ENCODE measurements around the gene PARD6G.

Gene PARD6G

DNA sequence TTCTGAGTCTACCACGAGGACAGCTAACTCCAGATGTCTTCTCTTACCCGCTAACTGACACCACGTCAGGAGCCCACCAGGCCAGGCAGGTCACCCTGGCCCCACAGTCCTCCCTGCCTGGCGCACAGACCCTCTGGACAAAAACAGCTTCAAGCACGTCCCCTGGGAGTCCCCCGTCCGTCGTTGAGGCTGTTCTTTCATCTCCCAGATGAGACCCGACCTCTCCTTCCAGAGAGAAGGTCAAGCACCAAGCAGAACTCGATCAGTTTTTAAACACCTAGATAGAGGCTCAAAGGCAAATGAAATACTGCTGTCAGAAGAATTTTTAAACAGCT is 57.8 kb downstream of the PARD6G start:
- no peak for DNase-seq (ENCODE audit: low spot score)

DNA sequence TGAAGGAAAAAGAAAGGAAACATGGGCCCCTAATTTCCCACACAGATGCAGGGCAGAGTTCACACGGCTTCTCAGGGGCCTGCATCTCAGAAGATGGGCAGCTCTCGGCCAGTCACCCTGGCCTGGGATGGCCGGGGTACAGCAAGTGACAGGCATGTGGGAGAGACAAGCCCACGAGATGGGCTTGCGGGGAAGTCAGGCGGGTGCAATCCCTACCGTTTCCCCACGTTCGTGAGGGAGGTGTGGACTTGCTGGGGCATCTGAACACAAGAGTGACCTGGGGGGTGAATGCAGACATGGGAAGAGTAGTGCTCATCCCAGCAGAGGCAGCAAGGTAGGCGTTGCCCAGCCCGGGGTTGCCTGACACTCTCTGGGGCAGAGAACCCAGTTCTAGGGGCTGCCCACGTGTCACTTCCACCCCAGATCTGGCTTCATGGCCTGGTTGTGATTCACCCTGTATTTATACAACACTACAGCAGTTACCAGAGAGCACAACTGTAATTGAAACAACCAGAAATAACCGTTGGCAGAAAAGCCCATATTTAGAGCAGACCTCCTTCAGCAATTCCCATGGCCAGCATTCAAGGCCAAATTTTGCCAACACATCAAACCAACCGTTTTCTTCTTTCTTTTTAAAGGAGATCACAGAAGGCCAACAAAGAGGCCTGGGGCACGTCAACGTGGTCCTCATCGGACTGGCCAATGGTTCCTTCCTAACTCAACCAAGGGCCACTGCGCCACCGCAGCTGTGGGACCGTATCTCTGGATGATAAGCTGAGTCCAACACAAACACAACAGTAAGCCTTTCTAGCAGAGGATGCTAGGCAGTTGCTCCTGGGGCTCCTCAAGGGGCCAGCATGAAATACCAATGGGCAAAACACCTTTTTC is 58.4 kb downstream of the PARD6G start:
- no peak for DNase-seq (ENCODE audit: low spot score)

DNA sequence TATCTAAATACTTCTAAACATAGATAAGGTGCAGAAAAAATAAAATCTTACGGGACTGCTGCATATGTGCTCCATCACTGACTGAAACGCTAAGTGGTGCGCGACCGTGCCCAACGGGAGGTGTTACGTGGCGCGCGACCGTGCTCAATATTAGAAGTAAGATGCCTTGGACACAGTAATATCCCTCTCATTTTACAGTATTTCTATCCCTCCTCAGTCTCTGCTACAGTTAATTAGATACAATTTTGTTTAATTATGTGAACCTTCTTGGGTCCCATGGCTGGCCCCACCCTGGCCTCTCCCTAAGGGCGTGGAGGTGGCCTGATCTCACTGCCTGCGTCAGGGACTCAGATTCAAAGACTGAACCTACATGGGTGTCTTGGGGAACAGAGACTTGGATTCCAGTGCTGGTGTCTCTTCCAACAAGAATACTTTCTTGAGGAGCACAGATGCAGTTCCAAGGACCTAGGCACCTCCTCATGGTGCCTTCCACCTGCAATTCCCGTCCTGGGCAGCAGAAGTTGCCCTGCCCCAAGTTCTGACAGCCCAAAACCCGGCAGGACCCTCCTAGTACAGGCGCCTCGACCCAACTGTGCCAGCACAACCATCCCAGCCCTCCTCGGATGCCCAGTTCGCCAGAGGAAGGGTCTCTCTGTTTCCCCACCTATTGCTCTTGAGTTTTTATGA is 59.2 kb downstream of the PARD6G start:
- no peak for DNase-seq (ENCODE audit: low spot score)

DNA sequence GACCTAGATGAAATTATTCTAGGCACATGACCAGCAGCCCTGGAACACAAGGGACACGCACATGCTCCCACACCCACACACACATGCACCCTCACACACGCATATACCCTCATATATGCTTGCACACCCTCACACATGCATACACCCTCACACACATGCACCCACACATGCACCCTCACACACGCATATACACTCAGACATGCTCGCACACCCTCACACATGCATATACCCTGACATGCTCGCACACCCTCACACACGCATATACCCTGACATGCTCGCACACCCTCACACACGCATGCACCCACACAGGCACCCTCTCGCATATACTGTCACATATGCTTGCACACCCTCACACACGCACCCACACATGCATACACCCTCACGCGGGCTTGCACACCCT is 61.8 kb downstream of the PARD6G start:
- DNase-seq (ENCODE audit: low spot score): no peak

DNA sequence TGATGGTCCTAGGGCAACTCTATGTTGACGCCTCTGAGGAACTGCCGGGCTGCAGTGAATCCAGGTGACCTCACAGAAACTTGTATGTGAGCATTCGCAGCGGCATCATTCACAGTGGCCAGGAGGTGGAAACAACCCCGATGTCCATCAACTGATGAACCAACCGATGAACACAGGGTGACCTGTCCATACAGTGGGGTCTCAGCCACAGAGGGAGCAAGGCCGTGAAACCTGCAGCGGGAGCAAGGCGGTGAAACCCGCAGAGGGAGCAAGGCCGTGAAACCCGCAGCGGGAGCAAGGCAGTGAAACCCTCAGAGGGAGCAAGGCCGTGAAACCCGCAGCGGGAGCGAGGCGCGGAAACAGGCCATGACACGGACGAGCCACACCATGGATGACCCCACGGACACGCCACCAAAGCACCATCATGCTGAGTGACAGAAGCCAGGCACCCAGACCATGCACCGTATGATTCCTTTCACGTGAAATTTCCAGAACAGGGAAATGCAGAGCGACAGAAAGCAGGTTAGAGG is 63.0 kb downstream of the PARD6G start:
- no peak for DNase-seq (ENCODE audit: low spot score)

- no peak for DNase-seq (ENCODE audit: low spot score)
Observed at GRCh38 chr18:80183273-80184050, 63.9 kb downstream of the PARD6G start.

DNA sequence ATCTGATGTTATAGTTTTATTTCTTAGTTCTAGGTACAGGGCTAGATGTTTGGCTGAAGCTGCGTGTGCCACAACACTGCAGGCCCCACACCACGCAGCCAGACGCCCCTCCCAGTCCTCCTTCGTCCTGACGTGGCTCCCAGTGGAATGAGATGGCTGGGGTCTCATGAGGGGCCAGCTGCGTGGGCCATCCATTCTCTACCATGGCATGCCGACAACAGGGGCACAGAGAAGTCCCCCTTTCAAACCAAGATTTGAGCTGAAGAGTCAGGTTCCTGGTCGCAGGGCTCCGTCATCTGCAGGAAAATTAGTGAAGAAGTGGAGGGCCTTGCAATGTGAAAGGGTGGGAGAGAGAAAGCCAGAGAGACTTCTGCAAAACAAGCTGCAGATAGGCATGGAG is 64.5 kb downstream of the PARD6G start:
- no peak for DNase-seq (ENCODE audit: low spot score)

- DNase-seq (ENCODE audit: low spot score): no peak
Observed at GRCh38 chr18:80181642-80182461, 65.5 kb downstream of the PARD6G start.

- no peak for DNase-seq (ENCODE audit: low spot score)
Observed at GRCh38 chr18:80180778-80181564, 66.3 kb downstream of the PARD6G start.

DNA sequence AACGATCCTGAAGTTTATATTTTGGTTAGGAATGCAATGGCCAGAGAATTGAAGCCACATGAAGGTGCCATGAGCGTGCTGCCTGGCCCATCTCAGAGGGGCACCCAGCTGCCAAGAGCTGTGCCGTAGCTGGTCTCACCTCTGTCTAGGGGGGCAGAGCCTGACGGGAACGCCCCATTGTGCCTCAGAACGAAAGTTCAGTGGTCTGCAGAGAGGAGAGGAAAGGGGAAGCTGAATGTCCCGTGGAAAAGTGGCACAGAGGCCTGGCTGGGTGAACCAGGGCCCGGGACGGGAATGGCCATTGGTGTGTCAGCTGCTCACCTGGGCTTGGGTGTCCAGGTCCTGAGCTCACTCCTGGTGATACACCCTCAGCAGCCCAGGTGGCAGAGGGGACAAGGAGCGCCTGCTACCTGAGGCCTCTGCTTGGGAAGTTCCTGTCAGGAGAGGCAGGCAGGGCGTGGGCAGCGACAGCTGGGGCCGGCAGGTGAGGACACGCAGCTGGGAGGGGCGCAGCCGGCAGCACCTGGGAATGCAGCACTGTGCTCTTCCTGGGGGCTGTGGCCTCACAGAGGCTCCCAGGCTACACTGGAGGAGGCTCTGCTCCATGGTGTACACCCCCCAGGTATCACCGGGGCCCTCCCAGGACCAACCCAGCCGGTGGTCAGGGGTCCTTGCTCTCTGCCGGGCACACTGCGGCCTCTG is 67.3 kb downstream of the PARD6G start:
- DNase-seq (ENCODE audit: low spot score): no peak

GRCh38 chr18:80178935-80179818 is 68.1 kb downstream of the PARD6G start:
- DNase-seq (ENCODE audit: low spot score): no peak

DNA sequence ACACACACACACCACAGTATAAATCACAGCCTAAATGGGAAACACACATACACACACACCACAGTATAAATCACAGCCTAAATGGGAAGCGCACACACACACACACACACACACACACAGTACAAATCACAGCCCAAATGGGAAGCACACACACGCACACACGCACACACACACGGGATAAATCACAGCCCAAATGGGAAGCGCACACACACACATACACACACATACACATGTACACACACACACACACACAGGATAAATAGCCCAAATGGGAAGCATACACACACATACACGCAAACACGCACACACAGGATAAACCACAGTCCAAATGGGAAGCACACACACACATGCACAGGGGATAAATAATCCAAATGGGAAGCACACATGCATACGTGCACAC is 70.2 kb downstream of the PARD6G start:
- no peak for DNase-seq (ENCODE audit: low spot score)

GRCh38 chr18:80176334-80177073 is 70.8 kb downstream of the PARD6G start:
- DNase-seq (ENCODE audit: low spot score): no peak

- peak; percentile 45 for DNase-seq (ENCODE audit: low spot score)
Observed at GRCh38 chr18:80175451-80176204, 71.7 kb downstream of the PARD6G start.

GRCh38 chr18:80173060-80173459 is 74.3 kb downstream of the PARD6G start:
- DNase-seq (ENCODE audit: low spot score): no peak

GRCh38 chr18:80172056-80172455 is 75.3 kb downstream of the PARD6G start:
- no peak for DNase-seq (ENCODE audit: low spot score)

GRCh38 chr18:80171054-80171872 is 76.1 kb downstream of the PARD6G start:
- DNase-seq (ENCODE audit: low spot score): no peak
